HepG2 (cell line): Measurements from ENCODE around the gene ACE. TPM values are rescaled to one million over a fixed set of nuclear protein-coding genes. Genes with fewer than 3 reads are reported as not detected.

ENCODE experiments used
- AFF4 ChIP-seq: sonication (generic); formaldehyde crosslinking; IDR thresholded peaks from 2 replicates; pipeline ENCODE4 v1.4.0; 2020; ENCODE audit warnings: missing genetic modification reagents
- HNF1A ChIP-seq, 2 experiments: sonication (generic) in 1 of 2; formaldehyde crosslinking in 1 of 2; IDR thresholded peaks; 2 replicates each; pipeline versions ENCODE4 v1.4.0 to v1.6.1; 2016 to 2020; ENCODE audit warnings: borderline replicate concordance in 1 of 2, low read depth in 1 of 2, mild to moderate bottlenecking in 1 of 2, missing genetic modification reagents in 1 of 2
- MIER2 ChIP-seq: IDR thresholded peaks from 2 replicates; pipeline ENCODE4 v1.6.1; 2016; ENCODE audit warnings: missing biosample characterization, missing genetic modification reagents
- NR2F2 ChIP-seq: IDR thresholded peaks from 2 replicates; pipeline ENCODE4 v1.6.1; 2012; ENCODE audit warnings: low read depth, inconsistent platforms, borderline replicate concordance
- PHF8 ChIP-seq: sonication (generic); formaldehyde crosslinking; IDR thresholded peaks from 2 replicates; pipeline ENCODE4 v1.5.0; 2020; ENCODE audit warnings: missing genetic modification reagents
- SALL2 ChIP-seq: sonication (generic); formaldehyde crosslinking; IDR thresholded peaks from 2 replicates; pipeline ENCODE4 v1.8.1; 2023; ENCODE audit warnings: mild to moderate bottlenecking, missing genetic modification reagents, inconsistent platforms
- SCMH1 ChIP-seq: sonication (generic); formaldehyde crosslinking; IDR thresholded peaks from 2 replicates; pipeline ENCODE4 v1.9.0; 2021; ENCODE audit warnings: missing genetic modification reagents, mild to moderate bottlenecking, borderline replicate concordance
- SNRNP70 ChIP-seq: fragments of 200-400 bp; formaldehyde crosslinking; IDR thresholded peaks from 2 replicates; pipeline ENCODE4 v1.6.1; 2017; ENCODE audit warnings: mild to moderate bottlenecking, low read depth, low read length, moderate library complexity
- TAF1 ChIP-seq: sonication (generic); formaldehyde crosslinking; IDR thresholded peaks from 2 replicates; pipeline ENCODE4 v1.4.0; 2020; ENCODE audit warnings: missing genetic modification reagents
- TAF15 ChIP-seq: fragments of 200-400 bp; formaldehyde crosslinking; IDR thresholded peaks from one replicate; pipeline ENCODE4 v1.6.1; 2018; ENCODE audit warnings: mild to moderate bottlenecking, low read depth, low read length; ENCODE audit not compliant: poor library complexity, severe bottlenecking
- XRCC5 ChIP-seq: fragments of 200-400 bp; formaldehyde crosslinking; optimal IDR thresholded peaks from 2 replicates; pipeline ENCODE3; 2017; ENCODE audit warnings: mild to moderate bottlenecking, low read length
- ZBTB7B ChIP-seq: sonication (generic); formaldehyde crosslinking; IDR thresholded peaks from 2 replicates; pipeline ENCODE4 v1.4.0; 2020; ENCODE audit warnings: missing genetic modification reagents
- ZKSCAN1 ChIP-seq: fragments of 150-350 bp; IDR thresholded peaks from 2 replicates; pipeline ENCODE4 v1.6.1; 2014; ENCODE audit warnings: low read length
- ZNF629 ChIP-seq: sonication (generic); formaldehyde crosslinking; conservative IDR thresholded peaks from 2 replicates; pipeline ENCODE4 v1.5.0; 2020; ENCODE audit warnings: missing genetic modification reagents
- polyA plus RNA-seq, 8 experiments: library from polyadenylated mRNA; depleted of rRNA in 3 of 8; stranded (reverse) in 7 of 8; unstranded in 1 of 8; fragments of >200 nt; fragmentation: Illumina TruSeq in 4 of 8; extraction: Trizol in 4 of 8; gene quantifications; 2 replicates each; pipeline versions ENCODE4 v1.2.1 to v1.2.3, GENCODE V29; 2011 to 2016; ENCODE audit warnings: low read depth in 4 of 8, missing spikeins in 1 of 8, mixed read lengths in 1 of 8; ENCODE audit not compliant: insufficient read depth in 1 of 8
- total RNA-seq, 5 experiments: library from RNA; depleted of rRNA; stranded (reverse); fragments of >200 nt; fragmentation: Illumina TruSeq; extraction: Trizol; gene quantifications; 2 replicates each; pipeline ENCODE4 v1.2.3, GENCODE V29; 2016; ENCODE audit warnings: low read depth in 1 of 5
- TF ChIP-seq, protein P1 (sequence below): sonication (generic); formaldehyde crosslinking; IDR thresholded peaks from 2 replicates; pipeline ENCODE4 v1.4.0; 2020; ENCODE audit warnings: missing genetic modification reagents, borderline replicate concordance
- TF ChIP-seq, protein P2 (sequence below): fragments of 450-650 bp; IDR thresholded peaks from 2 replicates; pipeline ENCODE4 v1.6.1; 2017; ENCODE audit warnings: mild to moderate bottlenecking

ACE gene
- total and polyA plus RNA-seq, 2 of the 13 experiments (the other 11 are each of a cell fraction or from before 2014, with no cell fraction given), result 0.08 to 0.13 TPM

DNA sequence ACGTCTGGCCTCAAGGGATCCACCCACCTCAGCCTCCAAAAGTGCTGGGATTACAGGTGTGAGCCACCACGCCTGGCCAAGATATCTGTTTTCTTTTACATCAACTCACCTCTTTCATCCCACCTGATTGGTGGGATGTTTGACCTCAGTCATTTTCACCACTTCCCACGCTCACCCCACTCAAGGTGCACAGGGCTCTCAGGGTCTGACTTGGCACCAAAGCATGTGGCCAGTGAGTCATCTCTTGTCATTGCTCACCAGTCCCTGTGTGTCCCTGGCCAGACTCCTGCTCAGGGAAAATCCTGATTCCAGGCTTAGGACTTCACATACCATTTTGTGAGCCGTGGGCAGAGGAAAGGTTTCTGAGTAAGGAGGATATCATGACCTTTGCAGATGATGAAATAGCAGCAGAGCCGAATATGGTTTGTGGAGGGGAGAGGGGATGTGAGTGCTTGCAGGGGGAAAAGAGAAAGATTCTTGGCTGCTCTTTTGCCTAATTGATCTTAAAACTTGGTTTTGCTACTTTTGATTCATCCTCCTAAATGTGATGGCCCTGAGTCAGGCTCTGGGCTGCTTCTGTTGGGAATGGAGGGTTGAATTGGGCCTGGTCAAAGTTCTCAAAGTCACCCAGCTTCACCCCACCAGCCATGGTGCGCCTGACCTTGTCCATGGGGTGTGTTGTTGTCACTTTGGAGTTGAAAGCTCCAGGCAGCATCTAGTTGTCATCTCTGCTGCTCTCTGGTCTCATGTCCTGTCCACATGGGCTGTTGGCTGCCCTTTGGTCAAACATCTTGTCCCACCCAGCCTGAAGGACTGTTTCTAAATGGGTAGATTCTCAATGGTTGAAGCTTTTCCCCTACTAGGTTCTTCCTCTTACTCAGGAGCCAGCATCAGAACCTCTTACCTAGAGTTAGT lies 40.3 kb downstream of the ACE start (continued):
- TF ChIP-seq ZBTB7B (CRISPR knock-in tag) (no peak), XRCC5 (no peak), SALL2 (no peak), HNF1A (IDR thresholded peaks at IDR 0.05; ENCODE audit: low read depth) (peak; percentile 47; the same call in 1 of the 2 replicates), HNF1A (CRISPR knock-in tag; IDR thresholded peaks at IDR 0.05; ENCODE audit: borderline replicate concordance) (no peak; the same call in 1 of the 2 replicates), ZKSCAN1 (no peak), TAF1 (CRISPR knock-in tag) (no peak), AFF4 (CRISPR knock-in tag) (no peak), NR2F2 (peak; percentile 21; the same call in 1 of the 2 replicates), PHF8 (CRISPR knock-in tag) (no peak), MIER2 (peak; percentile 88), SNRNP70 (no peak), SCMH1 (CRISPR knock-in tag) (no peak), TAF15 (no peak), ZNF629 (CRISPR knock-in tag) (peak; percentile 82)
- TF ChIP-seq, protein P1, sequence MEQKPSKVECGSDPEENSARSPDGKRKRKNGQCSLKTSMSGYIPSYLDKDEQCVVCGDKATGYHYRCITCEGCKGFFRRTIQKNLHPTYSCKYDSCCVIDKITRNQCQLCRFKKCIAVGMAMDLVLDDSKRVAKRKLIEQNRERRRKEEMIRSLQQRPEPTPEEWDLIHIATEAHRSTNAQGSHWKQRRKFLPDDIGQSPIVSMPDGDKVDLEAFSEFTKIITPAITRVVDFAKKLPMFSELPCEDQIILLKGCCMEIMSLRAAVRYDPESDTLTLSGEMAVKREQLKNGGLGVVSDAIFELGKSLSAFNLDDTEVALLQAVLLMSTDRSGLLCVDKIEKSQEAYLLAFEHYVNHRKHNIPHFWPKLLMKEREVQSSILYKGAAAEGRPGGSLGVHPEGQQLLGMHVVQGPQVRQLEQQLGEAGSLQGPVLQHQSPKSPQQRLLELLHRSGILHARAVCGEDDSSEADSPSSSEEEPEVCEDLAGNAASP (CRISPR knock-in tag), result peak; percentile 99
- TF ChIP-seq, protein P2, sequence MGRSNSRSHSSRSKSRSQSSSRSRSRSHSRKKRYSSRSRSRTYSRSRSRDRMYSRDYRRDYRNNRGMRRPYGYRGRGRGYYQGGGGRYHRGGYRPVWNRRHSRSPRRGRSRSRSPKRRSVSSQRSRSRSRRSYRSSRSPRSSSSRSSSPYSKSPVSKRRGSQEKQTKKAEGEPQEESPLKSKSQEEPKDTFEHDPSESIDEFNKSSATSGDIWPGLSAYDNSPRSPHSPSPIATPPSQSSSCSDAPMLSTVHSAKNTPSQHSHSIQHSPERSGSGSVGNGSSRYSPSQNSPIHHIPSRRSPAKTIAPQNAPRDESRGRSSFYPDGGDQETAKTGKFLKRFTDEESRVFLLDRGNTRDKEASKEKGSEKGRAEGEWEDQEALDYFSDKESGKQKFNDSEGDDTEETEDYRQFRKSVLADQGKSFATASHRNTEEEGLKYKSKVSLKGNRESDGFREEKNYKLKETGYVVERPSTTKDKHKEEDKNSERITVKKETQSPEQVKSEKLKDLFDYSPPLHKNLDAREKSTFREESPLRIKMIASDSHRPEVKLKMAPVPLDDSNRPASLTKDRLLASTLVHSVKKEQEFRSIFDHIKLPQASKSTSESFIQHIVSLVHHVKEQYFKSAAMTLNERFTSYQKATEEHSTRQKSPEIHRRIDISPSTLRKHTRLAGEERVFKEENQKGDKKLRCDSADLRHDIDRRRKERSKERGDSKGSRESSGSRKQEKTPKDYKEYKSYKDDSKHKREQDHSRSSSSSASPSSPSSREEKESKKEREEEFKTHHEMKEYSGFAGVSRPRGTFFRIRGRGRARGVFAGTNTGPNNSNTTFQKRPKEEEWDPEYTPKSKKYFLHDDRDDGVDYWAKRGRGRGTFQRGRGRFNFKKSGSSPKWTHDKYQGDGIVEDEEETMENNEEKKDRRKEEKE, result no peak
